Nephron (organoid): ENCODE data around the gene NID2.

Source experiments
- H3K27ac Mint-ChIP-seq, 3 experiments: 2 replicates each; pipeline ENCODE4 v1.8.0; 2020; ENCODE audit warnings: mixed read lengths in 3 of 3, mild to moderate bottlenecking in 2 of 3, moderate library complexity in 1 of 3
- H3K27me3 Mint-ChIP-seq: 2 replicates; pipeline ENCODE4 v1.8.0; 2021; ENCODE audit warnings: low read depth, mild to moderate bottlenecking, moderate library complexity, mixed read lengths
- H3K36me3 Mint-ChIP-seq: 2 replicates; pipeline ENCODE4 v1.8.0; 2020; ENCODE audit warnings: low read depth, mixed read lengths
- H3K4me1 Mint-ChIP-seq: 2 replicates; pipeline ENCODE4 v1.8.0; 2020; ENCODE audit warnings: mixed read lengths
- H3K4me3 Mint-ChIP-seq, 3 experiments: 2 replicates each; pipeline ENCODE4 v1.8.0; 2020; ENCODE audit warnings: mild to moderate bottlenecking in 3 of 3, mixed read lengths in 3 of 3, moderate library complexity in 2 of 3
- H3K9me3 Mint-ChIP-seq: 2 replicates; pipeline ENCODE4 v1.8.0; 2020; ENCODE audit warnings: mixed read lengths
- CTCF ChIP-seq, 3 experiments: fragments of 200-600 bp; sonication (generic); IDR thresholded peaks; one replicate each; pipeline ENCODE4 v1.5.0; 2021; ENCODE audit warnings: antibody characterized with exemption in 3 of 3; ENCODE audit not compliant: unreplicated experiment in 3 of 3

NID2 gene

GRCh38 chr14:52082903-52083302 is 14.0 kb upstream of the NID2 start:
- TF ChIP-seq CTCF (IDR thresholded peaks at IDR 0.05; ENCODE audit: unreplicated experiment in 3 of 3): no peak
- no peaks in the 10 kb centered on the region for H3K27me3 Mint-ChIP-seq
- no peak overlapping the region for H3K4me3 Mint-ChIP-seq
- H3K4me1 Mint-ChIP-seq: peaks cover 38% of the 10 kb centered on the region
- H3K27ac Mint-ChIP-seq: no peak overlapping the region
- H3K9me3 Mint-ChIP-seq: peaks cover 12% of the 10 kb centered on the region
- H3K36me3 Mint-ChIP-seq: peaks cover 9% of the 10 kb centered on the region

DNA sequence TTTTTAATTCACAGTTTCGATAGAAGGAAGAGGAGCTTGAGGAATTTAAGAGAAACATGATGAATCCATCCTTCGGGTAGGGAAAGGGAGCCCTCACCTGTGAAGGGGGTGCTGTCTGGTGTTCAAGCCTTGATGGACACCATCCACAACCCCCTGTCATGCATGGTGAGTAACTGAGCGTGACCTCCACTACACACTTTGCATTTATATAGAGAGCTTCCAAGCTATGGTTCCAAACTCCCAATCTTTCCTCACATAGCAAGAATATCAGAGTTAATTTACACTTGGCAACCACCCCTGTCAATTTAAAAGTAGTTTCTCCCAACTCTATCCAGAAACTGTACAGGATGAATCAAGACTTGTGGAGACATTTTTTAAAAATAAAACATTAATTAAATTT is 13.1 kb upstream of the NID2 start:
- Mint-ChIP-seq H3K4me1 (peaks cover 42% of the 10 kb centered on the region), H3K36me3 (peaks cover 9% of the 10 kb centered on the region), H3K27me3 (no peaks in the 10 kb centered on the region), H3K4me3 (no peak overlapping the region), H3K9me3 (peaks cover 12% of the 10 kb centered on the region), H3K27ac (peak overlapping the region; percentile 26 to 68 (median 61))
- TF ChIP-seq CTCF (IDR thresholded peaks at IDR 0.05; ENCODE audit: unreplicated experiment in 3 of 3): no peak

DNA sequence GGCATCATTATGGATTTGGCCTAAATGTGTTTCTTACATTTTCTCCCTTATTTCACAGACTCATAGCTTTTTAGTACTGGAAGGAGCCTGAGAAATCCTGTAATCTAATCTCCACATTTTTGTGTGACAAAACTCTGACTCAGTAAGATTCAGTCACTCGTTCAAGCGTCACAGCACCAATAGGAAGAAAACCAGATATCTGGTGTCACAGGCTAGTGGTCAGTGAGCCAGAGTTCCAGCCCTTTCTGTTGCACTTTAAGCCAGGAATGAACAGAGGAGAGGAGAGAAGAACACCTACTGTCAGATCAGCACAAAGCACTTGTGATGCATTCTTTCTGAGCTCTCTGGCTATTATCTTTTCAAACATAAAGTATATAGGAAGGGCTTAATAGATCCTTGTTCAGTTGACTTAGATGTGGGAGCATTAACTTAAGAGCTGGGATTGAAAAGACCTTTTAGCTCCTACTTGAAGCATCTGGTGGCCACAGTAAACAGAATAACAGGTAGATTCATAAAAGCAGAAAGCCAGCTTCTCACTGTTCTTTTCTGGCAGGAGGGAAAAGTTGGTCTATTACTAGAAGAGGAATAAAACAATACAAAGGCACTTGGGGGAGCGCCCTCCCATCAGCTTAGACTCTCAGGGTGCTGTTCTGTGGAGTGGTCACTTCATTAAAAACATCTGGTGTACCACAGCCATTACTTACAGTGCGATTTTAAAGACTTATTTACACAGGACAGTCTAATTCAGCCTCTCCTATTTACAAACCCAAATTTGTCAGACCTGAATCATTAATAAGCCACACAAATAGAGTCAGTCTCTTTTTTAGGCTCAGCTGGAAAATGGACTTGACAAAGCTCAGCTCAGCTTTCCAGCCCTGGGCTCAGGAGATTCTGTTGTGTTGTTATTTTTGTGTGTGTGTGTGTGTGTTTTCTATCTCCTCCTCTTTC is 12.2 kb upstream of the NID2 start:
- peaks cover 9% of the 10 kb centered on the region for H3K36me3 Mint-ChIP-seq

GRCh38 chr14:52080158-52080800 is 11.4 kb upstream of the NID2 start:
- Mint-ChIP-seq H3K4me1 (peaks cover 36% of the 10 kb centered on the region), H3K36me3 (peaks cover 5% of the 10 kb centered on the region), H3K27me3 (no peaks in the 10 kb centered on the region), H3K9me3 (peaks cover 8% of the 10 kb centered on the region), H3K4me3 (no peak overlapping the region), H3K27ac (peak overlapping the region; percentile 61 to 74 (median 68))
- no peak for TF ChIP-seq CTCF (IDR thresholded peaks at IDR 0.05; ENCODE audit: unreplicated experiment in 3 of 3)

More for the DNA sequence above, 12.2 kb upstream of the NID2 start:
- no peaks in the 10 kb centered on the region for H3K27me3 Mint-ChIP-seq
- H3K9me3 Mint-ChIP-seq: peaks cover 12% of the 10 kb centered on the region
- peaks cover 36% of the 10 kb centered on the region for H3K4me1 Mint-ChIP-seq
- H3K4me3 Mint-ChIP-seq: no peak overlapping the region
- H3K27ac Mint-ChIP-seq: peak overlapping the region; percentile 61 to 74 (median 68)
- TF ChIP-seq CTCF (IDR thresholded peaks at IDR 0.05; ENCODE audit: unreplicated experiment in 3 of 3): no peak

- Mint-ChIP-seq H3K36me3 (peaks cover 2% of the 10 kb centered on the region), H3K9me3 (peaks cover 2% of the 10 kb centered on the region), H3K4me1 (peaks cover 36% of the 10 kb centered on the region), H3K4me3 (no peak overlapping the region), H3K27me3 (no peaks in the 10 kb centered on the region), H3K27ac (peak overlapping the region in 1 of 3 experiments; percentile 4)
- TF ChIP-seq CTCF (IDR thresholded peaks at IDR 0.05; ENCODE audit: unreplicated experiment in 3 of 3): no peak
Measured at GRCh38 chr14:52079239-52079959, 10.5 kb upstream of the NID2 start.
